Spleen (tissue), 11 donors: ENCODE measurements around the gene SCP2. TPM values are rescaled to one million over a fixed set of nuclear protein-coding genes. Genes with fewer than 3 reads are reported as not detected.
A peak's percentile ranks its signal among the peaks of the same experiment; 100 is the strongest.

Experiments used
- DNase-seq: peaks from one replicate; pipeline ENCODE4 v3.0.0-alpha.2; 2020
- H3K27ac ChIP-seq, 8 donors: fragments of 200-600 bp; sonication (generic) in 7 of 8; 1 replicate in 4 of 8; 2 replicates in 4 of 8; pipeline versions ENCODE4 v1.5.0 to v1.8.0; 2016 to 2021; ENCODE audit warnings: inconsistent platforms in 4 of 8, mild to moderate bottlenecking in 4 of 8, moderate library complexity in 1 of 8
- H3K27me3 ChIP-seq, 7 donors: fragments of 200-600 bp; sonication (generic) in 6 of 7; replicated peaks in 1 of 7; 1 replicate in 4 of 7; 2 replicates in 3 of 7; pipeline versions ENCODE4 v1.5.0 to v1.8.0; 2016 to 2021; ENCODE audit warnings: inconsistent platforms in 3 of 7, mild to moderate bottlenecking in 1 of 7
- H3K36me3 ChIP-seq, 6 donors: fragments of 200-600 bp; sonication (generic) in 5 of 6; 1 replicate in 4 of 6; 2 replicates in 2 of 6; pipeline versions ENCODE4 v1.5.0 to v1.8.0; 2016 to 2021; ENCODE audit warnings: inconsistent platforms in 2 of 6
- H3K4me1 ChIP-seq, 6 donors: fragments of 200-600 bp; sonication (generic) in 5 of 6; 1 replicate in 3 of 6; 2 replicates in 3 of 6; pipeline versions ENCODE4 v1.5.0 to v1.8.0; 2016 to 2021; ENCODE audit warnings: inconsistent platforms in 3 of 6
- H3K4me3 ChIP-seq, 8 donors: fragments of 200-600 bp; sonication (generic) in 7 of 8; 1 replicate in 4 of 8; 2 replicates in 4 of 8; pipeline versions ENCODE4 v1.5.0 to v1.8.0; 2016 to 2021; ENCODE audit warnings: inconsistent platforms in 4 of 8, mild to moderate bottlenecking in 4 of 8, moderate library complexity in 2 of 8
- H3K9me3 ChIP-seq, 8 donors: fragments of 200-600 bp; sonication (generic) in 7 of 8; 1 replicate in 4 of 8; 2 replicates in 4 of 8; pipeline versions ENCODE4 v1.5.0 to v1.8.0; 2016 to 2021; ENCODE audit warnings: inconsistent platforms in 4 of 8
- POLR2A ChIP-seq, 3 donors: fragments of 450-650 bp; IDR thresholded peaks; one replicate each; pipeline ENCODE4 v1.5.1; 2017; ENCODE audit warnings: antibody characterized with exemption in 3 of 3, mild to moderate bottlenecking in 1 of 3
- POLR2AphosphoS5 ChIP-seq, 3 donors: sonication (generic); formaldehyde crosslinking; IDR thresholded peaks; one replicate each; pipeline ENCODE4 v1.5.1; 2017; ENCODE audit warnings: antibody characterized with exemption in 3 of 3
- WGBS, 5 donors: extraction: QIAGEN DNeasy Blood & Tissue Kit in 3 of 5; methylation state at CpG; one replicate each; pipeline versions ENCODE4 v1.1.5 to v1.1.7; 2013 to 2018; 5-methylcytosine and 5-hydroxymethylcytosine counted together
- intact Hi-C: fragments of 100-400 bp; cut with DNase I; formaldehyde crosslinking; loops from one replicate; pipeline ENCODE4 v1.15.0; 2023; ENCODE audit warnings: low total_unique reads
- polyA plus RNA-seq, 3 donors: library from polyadenylated mRNA; stranded (reverse); fragments of 200-250 nt; gene quantifications; one replicate each; pipeline ENCODE4 v1.2.1, GENCODE V29; 2013
- total RNA-seq, 7 donors: library from RNA; depleted of rRNA in 3 of 7; stranded (reverse); fragments of >200 nt in 3 of 7; fragmentation: NEBNext Ultra II Directional in 4 of 7; extraction: Animal tissue kit (Norgen Biotek cat#: 25700) in 4 of 7; gene quantifications; one replicate each; pipeline versions ENCODE4 v1.1.0 to v1.2.1, GENCODE V29; 2016 to 2021
- TF ChIP-seq, protein P1 (sequence below), 11 experiments: fragments of 200-600 bp in 7 of 11; fragments of 450-650 bp in 4 of 11; sonication (generic) in 4 of 11; IDR thresholded peaks in 8 of 11; conservative IDR thresholded peaks in 3 of 11; 1 replicate in 7 of 11; 2 replicates in 4 of 11; pipeline versions ENCODE4 v1.4.0 to v1.8.0; 2016 to 2021; ENCODE audit warnings: antibody characterized with exemption in 11 of 11, inconsistent platforms in 4 of 11, mild to moderate bottlenecking in 1 of 11
- donor health status: healthy with polysubstance abuse.
- donor health status: DM: no; HTN: no; CAD: no; lungs with moderate emphysema.
- donor health status: DM: no; HTN: no; CAD: no.
- donor health status: Bipolar disorder and iron deficiency.
- donor health status: healthy.
- donor health status: DM: no; HTN: no; CAD: no.
- donor health status: DM: yes; HTN: yes; CAD: no.

The SCP2 gene
- total and polyA plus RNA-seq, 10 donors: 69.4 to 105 (median 83.6) TPM

DNA sequence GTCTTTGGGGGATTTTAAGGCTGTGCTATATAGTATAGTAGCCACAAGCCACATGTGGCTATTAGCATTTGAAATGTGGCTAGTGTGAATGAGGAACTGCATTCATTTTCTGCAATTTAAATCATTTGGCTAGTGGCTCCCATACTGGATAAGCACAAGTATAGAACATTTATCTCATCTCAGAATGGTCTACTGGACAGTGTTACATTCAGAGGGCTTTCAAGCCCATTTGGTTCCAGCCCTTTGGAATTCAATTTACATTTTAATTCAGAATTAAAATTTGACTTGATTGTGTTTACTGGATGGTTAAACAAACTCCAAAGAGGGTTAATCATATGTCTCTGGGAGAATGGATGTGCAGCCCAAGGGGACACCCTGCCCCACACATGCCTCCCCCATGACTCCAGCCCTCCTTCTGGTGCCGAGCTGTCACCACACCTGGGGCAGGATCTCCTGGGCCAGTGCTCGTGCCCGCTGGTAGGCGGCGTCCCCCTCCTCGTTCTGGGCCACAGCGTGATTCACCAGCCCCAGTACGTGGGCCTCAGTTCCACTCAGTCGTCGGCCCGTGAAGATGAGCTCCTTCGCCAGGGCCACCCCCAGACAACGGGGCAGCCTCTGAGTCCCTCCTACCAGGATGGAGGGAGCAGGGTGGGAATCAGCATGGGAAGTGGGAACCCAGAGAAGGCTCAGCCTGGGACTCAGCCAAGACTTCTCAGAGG, 22.7 kb upstream of the SCP2 start:
- Histone ChIP-seq H3K27ac (no peak overlapping the region), H3K4me1 (peaks cover 0 to 3% (median 0%) of the 10 kb centered on the region in 6 donors), H3K4me3 (no peak overlapping the region), H3K36me3 (peaks cover 0 to 30% (median 0%) of the 10 kb centered on the region in 6 donors), H3K9me3 (no peaks in the 10 kb centered on the region), H3K27me3 (peaks cover 0 to 4% (median 0%) of the 10 kb centered on the region in 7 donors)
- WGBS, 5 donors: 93 to 94% (median 94%) methylated on average over 13 of the region's 13 CpGs
- no peak for DNase-seq
- TF ChIP-seq, protein P1, sequence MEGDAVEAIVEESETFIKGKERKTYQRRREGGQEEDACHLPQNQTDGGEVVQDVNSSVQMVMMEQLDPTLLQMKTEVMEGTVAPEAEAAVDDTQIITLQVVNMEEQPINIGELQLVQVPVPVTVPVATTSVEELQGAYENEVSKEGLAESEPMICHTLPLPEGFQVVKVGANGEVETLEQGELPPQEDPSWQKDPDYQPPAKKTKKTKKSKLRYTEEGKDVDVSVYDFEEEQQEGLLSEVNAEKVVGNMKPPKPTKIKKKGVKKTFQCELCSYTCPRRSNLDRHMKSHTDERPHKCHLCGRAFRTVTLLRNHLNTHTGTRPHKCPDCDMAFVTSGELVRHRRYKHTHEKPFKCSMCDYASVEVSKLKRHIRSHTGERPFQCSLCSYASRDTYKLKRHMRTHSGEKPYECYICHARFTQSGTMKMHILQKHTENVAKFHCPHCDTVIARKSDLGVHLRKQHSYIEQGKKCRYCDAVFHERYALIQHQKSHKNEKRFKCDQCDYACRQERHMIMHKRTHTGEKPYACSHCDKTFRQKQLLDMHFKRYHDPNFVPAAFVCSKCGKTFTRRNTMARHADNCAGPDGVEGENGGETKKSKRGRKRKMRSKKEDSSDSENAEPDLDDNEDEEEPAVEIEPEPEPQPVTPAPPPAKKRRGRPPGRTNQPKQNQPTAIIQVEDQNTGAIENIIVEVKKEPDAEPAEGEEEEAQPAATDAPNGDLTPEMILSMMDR (IDR thresholded peaks at IDR 0.05 in 8 of 11, conservative IDR thresholded peaks at IDR 0.05 in 3 of 11): no peak
- TF ChIP-seq POLR2A (IDR thresholded peaks at IDR 0.05) (no peak), POLR2AphosphoS5 (IDR thresholded peaks at IDR 0.05) (no peak)
- intact Hi-C loops: no loop called here

DNA sequence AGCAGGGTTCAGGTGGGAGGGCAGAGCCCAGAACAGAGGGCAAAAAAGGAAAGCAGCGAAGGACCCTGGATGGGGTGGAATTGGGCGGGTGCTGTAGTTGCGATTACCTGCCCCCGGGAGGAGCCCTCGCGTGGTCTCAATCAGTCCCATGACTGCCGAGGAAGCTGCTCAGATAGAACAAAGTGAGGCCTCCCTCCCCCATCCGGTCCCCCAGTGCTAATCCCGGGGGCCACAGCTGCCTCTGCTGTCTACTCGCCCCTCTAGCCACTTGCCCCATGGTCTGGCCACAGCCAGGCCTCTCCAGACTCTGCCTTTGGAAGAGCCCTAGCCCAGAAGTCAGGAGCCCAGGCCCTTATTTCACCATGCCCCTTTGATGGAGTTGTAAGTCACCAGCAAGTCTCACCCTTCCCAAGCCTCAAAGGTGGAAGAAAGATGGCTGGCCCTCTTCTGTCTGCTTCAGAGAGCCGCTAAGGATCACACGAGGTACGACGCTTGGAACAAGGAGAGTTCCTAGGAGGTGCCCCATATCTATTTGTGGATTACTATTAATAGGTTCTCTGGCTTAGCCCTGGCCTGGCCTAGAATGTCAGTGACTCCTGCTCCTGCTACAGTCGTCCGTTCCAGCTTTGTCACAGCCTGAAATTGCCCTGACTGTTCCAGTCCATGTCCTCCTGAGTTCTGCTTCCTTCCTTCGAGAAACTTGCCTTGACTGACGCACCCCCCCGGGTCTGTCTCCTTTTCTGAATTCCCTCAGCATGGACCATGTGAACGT, 22.0 kb upstream of the SCP2 start:
- no peak for DNase-seq
- H3K4me3 ChIP-seq: no peak overlapping the region
- 67 to 75% (median 73%) methylated on average over 19 to 20 of the region's 20 CpGs for WGBS, 5 donors
- H3K4me1 ChIP-seq: no peaks in the 10 kb centered on the region
- no peak for TF ChIP-seq POLR2A (IDR thresholded peaks at IDR 0.05)
- TF ChIP-seq, protein P1 (IDR thresholded peaks at IDR 0.05 in 8 of 11, conservative IDR thresholded peaks at IDR 0.05 in 3 of 11): peak in 6 of 11 experiments; percentile 6 to 38 (median 20)
- H3K27ac ChIP-seq: no peak overlapping the region
- peaks cover 0 to 37% (median 0%) of the 10 kb centered on the region in 6 donors for H3K36me3 ChIP-seq
- H3K27me3 ChIP-seq: peaks cover 0 to 4% (median 0%) of the 10 kb centered on the region in 7 donors
- intact Hi-C loops: no loop called here
- no peaks in the 10 kb centered on the region for H3K9me3 ChIP-seq

DNA sequence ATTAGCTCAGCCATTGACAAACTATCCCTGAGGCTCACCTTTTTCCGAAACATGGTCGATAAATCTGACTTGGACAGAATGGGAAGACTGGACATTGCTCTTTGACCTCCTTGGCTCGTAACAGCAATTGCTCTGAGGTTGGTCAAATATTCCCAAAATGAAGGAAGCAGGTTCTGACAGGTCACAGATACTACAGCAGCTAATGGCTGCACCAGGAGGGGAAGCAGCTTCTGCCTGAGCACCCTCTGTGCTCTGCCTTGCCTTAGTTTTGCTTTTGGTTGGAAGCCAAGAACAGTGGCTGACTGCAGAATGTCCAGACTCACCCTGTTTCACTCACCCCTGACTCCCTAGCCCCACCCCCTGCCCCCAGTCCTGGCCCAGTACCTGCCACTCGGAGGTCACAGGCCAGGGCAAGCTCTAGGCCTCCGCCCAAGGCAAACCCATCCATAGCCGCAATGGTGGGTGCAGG, 20.9 kb upstream of the SCP2 start:
- H3K36me3 ChIP-seq: peaks cover 0 to 44% (median 0%) of the 10 kb centered on the region in 6 donors
- no peak overlapping the region for H3K4me3 ChIP-seq
- intact Hi-C loops: no loop called here
- no peaks in the 10 kb centered on the region for H3K9me3 ChIP-seq
- no peak for DNase-seq
- 90 to 96% (median 92%) methylated on average over 6 of the region's 6 CpGs for WGBS, 5 donors
- TF ChIP-seq POLR2A (IDR thresholded peaks at IDR 0.05) (no peak), POLR2AphosphoS5 (IDR thresholded peaks at IDR 0.05) (no peak)
- TF ChIP-seq, protein P1 (IDR thresholded peaks at IDR 0.05 in 8 of 11, conservative IDR thresholded peaks at IDR 0.05 in 3 of 11): no peak
- H3K27ac ChIP-seq: no peak overlapping the region
- H3K27me3 ChIP-seq: peaks cover 0 to 4% (median 0%) of the 10 kb centered on the region in 7 donors
- H3K4me1 ChIP-seq: no peaks in the 10 kb centered on the region
